Lung (tissue), 12 donors: ENCODE results near the gene XRCC5. TPM values are rescaled to one million over a fixed set of nuclear protein-coding genes. Genes with fewer than 3 reads are reported as not detected.

Experiments
- ATAC-seq: fragments of 200-7000 bp; cut with Tn5 transposase; one replicate; pipeline ENCODE4 v1.9.1; 2020; ENCODE audit warnings: moderate number of reproducible peaks; ENCODE audit not compliant: insufficient read depth, low FRiP score
- DNase-seq, 3 donors: peaks; one replicate each; pipeline ENCODE4 v3.0.0-alpha.2; 2013 to 2017
- H3K27ac ChIP-seq, 2 donors: one replicate each; pipeline ENCODE4 v1.5.1; 2013; ENCODE audit warnings: mild to moderate bottlenecking in 2 of 2, moderate library complexity in 2 of 2, control low read depth in 1 of 2, inconsistent platforms in 1 of 2, low read depth in 1 of 2, low read length in 1 of 2
- H3K27me3 ChIP-seq, 3 donors: one replicate each; pipeline ENCODE4 v1.5.1; 2013; ENCODE audit warnings: low read length in 2 of 3; ENCODE audit not compliant: control insufficient read depth in 3 of 3, insufficient read depth in 3 of 3
- H3K36me3 ChIP-seq, 4 donors: one replicate each; pipeline ENCODE4 v1.5.1; 2013; ENCODE audit warnings: low read length in 4 of 4, mild to moderate bottlenecking in 1 of 4, moderate library complexity in 1 of 4; ENCODE audit not compliant: control insufficient read depth in 4 of 4, insufficient read depth in 4 of 4
- H3K4me1 ChIP-seq, 5 donors: one replicate each; pipeline ENCODE4 v1.5.1; 2013; ENCODE audit warnings: low read length in 5 of 5, mild to moderate bottlenecking in 2 of 5, moderate library complexity in 1 of 5; ENCODE audit not compliant: control insufficient read depth in 5 of 5, insufficient read depth in 5 of 5
- H3K4me3 ChIP-seq: one replicate; pipeline ENCODE4 v1.5.1; 2013; ENCODE audit warnings: mild to moderate bottlenecking, control low read depth, moderate library complexity
- H3K9ac ChIP-seq, 2 donors: one replicate each; pipeline ENCODE4 v1.5.1; 2013; ENCODE audit warnings: low read length in 2 of 2, control low read depth in 1 of 2; ENCODE audit not compliant: insufficient read depth in 1 of 2
- H3K9me3 ChIP-seq, 4 donors: one replicate each; pipeline ENCODE4 v1.5.1; 2013; ENCODE audit warnings: low read length in 3 of 4, mild to moderate bottlenecking in 1 of 4, moderate library complexity in 1 of 4; ENCODE audit not compliant: control insufficient read depth in 4 of 4, insufficient read depth in 3 of 4
- WGBS, 2 donors: extraction: QIAGEN DNeasy Blood & Tissue Kit; methylation state at CpG; one replicate each; pipeline ENCODE4 v1.1.7; 2013; 5-methylcytosine and 5-hydroxymethylcytosine counted together
- polyA plus RNA-seq, 2 donors: library from polyadenylated mRNA; stranded (reverse); fragments of 200-250 nt; gene quantifications; one replicate each; pipeline ENCODE4 v1.2.1, GENCODE V29; 2013
- total RNA-seq, 2 donors: library from RNA; depleted of rRNA in 1 of 2; stranded (reverse); fragments of >200 nt in 1 of 2; gene quantifications; one replicate each; pipeline ENCODE4 v1.2.1, GENCODE V29; 2014 to 2021
- TF ChIP-seq, protein P1 (sequence below): IDR thresholded peaks from 2 replicates; pipeline ENCODE4 v1.5.1; 2012; ENCODE audit warnings: mild to moderate bottlenecking; ENCODE audit errors: control extremely low read depth, extremely low read depth
- donor health status: control.
- donor health status: control.
- donor health status: Bipolar disorder and iron deficiency.
- donor health status: healthy.
- donor health status: DM: yes; HTN: yes; CAD: no.

Gene XRCC5
- total and polyA plus RNA-seq, 4 donors, result 67.3 to 200 (median 144) TPM

DNA sequence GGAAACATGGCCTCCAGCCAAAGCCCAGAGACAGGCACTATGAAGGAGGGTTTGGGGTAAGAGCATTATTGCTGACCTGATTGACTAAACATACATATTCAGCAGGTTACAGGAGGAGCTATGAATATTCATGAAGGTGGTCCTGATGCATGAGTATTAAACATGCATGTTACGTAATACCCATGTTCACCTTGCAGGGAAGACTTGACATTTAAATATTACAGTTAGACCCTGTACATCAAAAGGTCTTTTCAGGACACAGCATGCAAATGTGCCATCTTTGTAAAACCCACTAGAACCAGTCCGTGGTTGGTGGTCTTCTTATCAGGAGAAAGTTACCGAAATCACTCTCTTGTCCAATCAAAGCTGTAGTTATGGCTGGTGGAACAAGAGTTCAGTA is 59.9 kb downstream of the XRCC5 start:
- H3K9me3 ChIP-seq, result no peaks in the 10 kb centered on the region
- peaks cover 16 to 51% (median 30%) of the 10 kb centered on the region in 4 donors for H3K36me3 ChIP-seq
- H3K27me3 ChIP-seq, result no peaks in the 10 kb centered on the region
- ATAC-seq (no peak), DNase-seq (no peak)
- peaks cover 0 to 3% (median 0%) of the 10 kb centered on the region in 5 donors for H3K4me1 ChIP-seq
- no peak overlapping the region for H3K27ac ChIP-seq
- WGBS, 2 donors, result 95 to 96% methylated on average over 3 of the region's 3 CpGs
- no peak overlapping the region for H3K9ac ChIP-seq
- TF ChIP-seq, protein P1, sequence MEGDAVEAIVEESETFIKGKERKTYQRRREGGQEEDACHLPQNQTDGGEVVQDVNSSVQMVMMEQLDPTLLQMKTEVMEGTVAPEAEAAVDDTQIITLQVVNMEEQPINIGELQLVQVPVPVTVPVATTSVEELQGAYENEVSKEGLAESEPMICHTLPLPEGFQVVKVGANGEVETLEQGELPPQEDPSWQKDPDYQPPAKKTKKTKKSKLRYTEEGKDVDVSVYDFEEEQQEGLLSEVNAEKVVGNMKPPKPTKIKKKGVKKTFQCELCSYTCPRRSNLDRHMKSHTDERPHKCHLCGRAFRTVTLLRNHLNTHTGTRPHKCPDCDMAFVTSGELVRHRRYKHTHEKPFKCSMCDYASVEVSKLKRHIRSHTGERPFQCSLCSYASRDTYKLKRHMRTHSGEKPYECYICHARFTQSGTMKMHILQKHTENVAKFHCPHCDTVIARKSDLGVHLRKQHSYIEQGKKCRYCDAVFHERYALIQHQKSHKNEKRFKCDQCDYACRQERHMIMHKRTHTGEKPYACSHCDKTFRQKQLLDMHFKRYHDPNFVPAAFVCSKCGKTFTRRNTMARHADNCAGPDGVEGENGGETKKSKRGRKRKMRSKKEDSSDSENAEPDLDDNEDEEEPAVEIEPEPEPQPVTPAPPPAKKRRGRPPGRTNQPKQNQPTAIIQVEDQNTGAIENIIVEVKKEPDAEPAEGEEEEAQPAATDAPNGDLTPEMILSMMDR, result no peak
- no peak overlapping the region for H3K4me3 ChIP-seq

DNA sequence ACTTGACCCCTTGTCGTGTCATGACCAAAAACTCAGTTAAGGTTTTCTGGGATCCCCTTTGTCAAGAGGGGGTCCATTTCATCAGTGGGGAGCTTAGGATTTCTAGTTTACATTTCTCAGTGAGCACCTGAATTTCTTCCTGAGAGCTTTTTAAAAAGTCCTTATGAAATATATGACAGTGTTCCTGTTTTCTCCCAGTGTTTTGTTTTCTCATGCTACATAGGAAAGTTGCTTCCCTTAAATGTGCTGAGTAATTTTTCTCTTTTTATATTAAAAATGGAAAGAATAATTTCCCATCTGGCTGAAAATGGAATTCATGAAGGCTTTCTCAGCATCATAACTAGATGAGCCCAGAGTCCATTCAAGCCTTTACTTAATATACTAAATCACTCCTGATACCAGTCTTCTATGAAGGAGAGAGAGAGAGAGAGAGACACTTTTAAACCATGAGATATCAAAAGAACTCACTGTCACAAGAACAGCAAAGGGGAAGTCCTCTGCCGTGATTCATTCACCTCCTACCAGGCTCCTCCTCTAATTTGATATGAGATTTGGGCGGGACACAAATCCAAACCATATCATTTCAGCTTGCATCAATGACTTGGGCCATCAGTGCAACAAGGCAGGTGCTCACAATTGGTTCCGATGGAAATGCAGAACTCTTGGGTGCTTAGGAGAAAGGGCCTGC is 61.1 kb downstream of the XRCC5 start:
- Histone ChIP-seq H3K9ac (no peak overlapping the region), H3K27ac (no peak overlapping the region), H3K27me3 (no peaks in the 10 kb centered on the region), H3K36me3 (peaks cover 19 to 47% (median 29%) of the 10 kb centered on the region in 4 donors), H3K4me1 (peaks cover 0 to 3% (median 0%) of the 10 kb centered on the region in 5 donors), H3K4me3 (no peak overlapping the region), H3K9me3 (peaks cover 0 to 2% (median 0%) of the 10 kb centered on the region in 4 donors)
- 85 to 88% methylated on average over 4 of the region's 4 CpGs for WGBS, 2 donors
- DNase-seq (no peak), ATAC-seq (peak; percentile 19)
- TF ChIP-seq, protein P1, result no peak

DNA sequence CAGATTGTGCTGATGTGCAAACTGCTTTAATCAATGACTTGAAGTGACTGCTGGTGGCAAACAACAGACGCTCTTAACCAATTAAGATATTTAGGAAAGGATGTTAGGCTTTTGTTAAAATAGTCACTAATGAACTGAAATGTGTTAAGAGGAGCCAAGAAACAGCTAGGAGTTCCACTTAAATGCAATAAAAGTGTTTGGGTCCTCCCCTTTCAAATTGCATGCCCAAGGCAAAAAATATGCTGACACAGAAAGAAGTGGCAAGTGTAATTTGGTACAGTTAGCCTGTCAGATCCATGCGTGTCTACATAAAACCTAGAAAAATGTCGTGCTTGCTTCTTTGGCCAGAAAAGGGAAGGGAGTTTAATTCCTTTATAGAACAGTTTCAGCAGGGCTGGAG is 61.9 kb downstream of the XRCC5 start:
- DNase-seq, result no peak
- peaks cover 18 to 42% (median 31%) of the 10 kb centered on the region in 4 donors for H3K36me3 ChIP-seq
- peaks cover 0 to 2% (median 0%) of the 10 kb centered on the region in 4 donors for H3K9me3 ChIP-seq
- H3K27me3 ChIP-seq, result no peaks in the 10 kb centered on the region
- TF ChIP-seq, protein P1, result no peak
- no peak overlapping the region for H3K4me3 ChIP-seq
- ATAC-seq, result no peak
- WGBS, 2 donors, result 87 to 91% methylated on average over 3 of the region's 3 CpGs
- H3K9ac ChIP-seq, result no peak overlapping the region
- H3K27ac ChIP-seq, result no peak overlapping the region
- no peaks in the 10 kb centered on the region for H3K4me1 ChIP-seq
